ENCODE results near the gene GPR42. TPM values are rescaled to one million over a fixed set of nuclear protein-coding genes. Genes with fewer than 3 reads are reported as not detected.
"Not testable (repeated sequence)": the region's sequence is repeated elsewhere in the genome, so short reads cannot be mapped to it uniquely, and the experiment has no call there.

GPR42 gene
- total RNA-seq, 1 donor from 2014 or later: not detected

DNA sequence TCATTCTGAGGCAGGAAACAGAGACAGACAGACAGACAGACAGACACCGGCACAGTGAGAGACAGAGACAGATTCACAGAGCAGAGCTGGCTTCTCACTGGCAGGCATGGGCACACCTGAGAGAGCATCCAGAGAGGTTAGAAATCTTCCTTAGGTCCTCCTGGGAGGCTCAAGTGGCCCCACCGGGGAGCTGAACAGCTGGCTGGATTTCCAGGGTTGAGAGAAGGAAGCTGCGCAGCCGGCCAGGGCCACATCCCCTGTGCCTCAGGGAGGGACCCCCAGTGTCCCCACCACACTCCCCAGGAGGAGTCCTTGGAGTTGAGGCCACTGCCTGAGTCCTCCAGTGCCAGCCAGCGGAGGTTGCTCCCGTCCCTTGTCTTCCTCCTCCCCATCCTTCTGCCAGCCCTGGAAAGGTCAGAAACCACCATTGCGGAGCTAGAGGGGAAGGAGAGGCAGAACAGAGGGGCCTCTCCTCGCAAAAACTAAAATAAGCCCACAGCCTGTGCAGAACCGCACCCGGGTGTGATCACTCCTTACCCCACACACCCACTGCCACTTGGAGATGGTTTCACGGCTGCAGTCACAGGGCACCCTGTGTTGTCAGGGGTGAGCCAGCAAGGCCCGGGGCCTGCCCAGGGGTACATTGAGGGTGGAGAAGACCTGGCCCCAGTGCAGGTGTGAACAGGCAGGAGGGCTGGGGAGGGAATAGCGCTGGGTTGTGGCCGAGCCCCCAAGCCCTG, 8.4 kb upstream of the GPR42 start:
- no peak for FAIRE-seq
- DNase-seq (ENCODE audit: low spot score in 2 of 2): no peak

GRCh38 chr19:35363001-35363590, 7.8 kb upstream of the GPR42 start:
- DNase-seq (ENCODE audit: low spot score in 2 of 2) (no peak), FAIRE-seq (no peak)

DNA sequence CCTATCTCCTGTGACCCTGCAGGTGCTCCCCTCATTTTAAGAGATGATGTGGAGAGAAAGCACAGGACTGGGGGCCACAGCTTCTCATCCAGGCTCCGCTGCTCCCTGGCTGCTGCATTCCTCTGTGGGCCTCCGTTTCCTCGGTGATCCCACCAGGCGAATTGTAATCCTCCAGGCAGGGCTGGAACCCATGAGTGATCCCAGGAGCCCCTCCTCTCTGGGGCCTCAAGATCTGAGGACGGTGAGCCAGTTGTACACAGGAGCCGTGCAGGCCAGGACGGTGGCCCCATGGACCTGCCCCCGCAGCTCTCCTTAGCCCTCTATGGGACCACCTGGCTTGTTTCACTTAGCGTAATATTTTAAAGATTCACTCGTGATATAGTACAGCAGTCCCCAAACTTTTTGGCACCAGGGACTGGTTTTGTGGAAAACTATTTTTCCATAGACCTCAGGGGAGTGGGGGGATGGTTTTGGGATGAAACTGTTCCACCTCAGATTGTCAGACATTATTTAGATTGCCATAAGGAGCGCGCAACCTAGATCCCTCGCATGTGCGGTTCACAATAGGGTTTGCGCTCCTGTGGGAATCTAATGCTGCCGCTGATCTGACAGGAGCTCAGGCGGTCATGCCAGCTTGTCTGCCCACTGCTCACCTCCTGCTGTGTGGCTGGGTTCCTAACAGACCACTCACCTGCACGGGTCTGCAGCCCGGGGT, 7.0 kb upstream of the GPR42 start:
- FAIRE-seq: no peak
- DNase-seq (ENCODE audit: low spot score in 2 of 2): no peak

GRCh38 chr19:35365303-35365702, 5.6 kb upstream of the GPR42 start:
- FAIRE-seq: no peak
- no peak for DNase-seq (ENCODE audit: low spot score in 2 of 2)

- no peak for DNase-seq (ENCODE audit: low spot score in 2 of 2)
- no peak for FAIRE-seq
Measured at GRCh38 chr19:35368378-35368777, 2.5 kb upstream of the GPR42 start.

GRCh38 chr19:35369522-35369921, 1.3 kb upstream of the GPR42 start:
- DNase-seq (ENCODE audit: low spot score in 2 of 2): no peak
- no peak for FAIRE-seq

DNA sequence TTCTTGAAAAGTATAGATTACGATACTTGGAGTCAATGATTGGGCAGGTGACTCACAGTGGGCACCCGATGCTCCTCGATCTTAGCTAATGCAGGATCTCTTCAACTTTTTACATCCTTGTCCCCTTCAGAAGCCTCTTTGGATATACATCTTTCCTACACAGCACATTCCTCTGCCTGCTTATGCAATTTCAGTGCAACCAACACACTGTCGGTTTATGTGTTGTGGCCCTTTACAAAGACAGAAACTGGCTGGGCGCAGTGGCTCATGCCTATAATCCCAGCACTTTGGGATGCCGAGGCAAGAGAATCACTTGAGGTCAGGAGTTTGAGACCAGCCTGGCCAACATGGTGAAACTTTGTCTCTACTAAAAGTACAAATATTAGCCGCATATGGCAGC, 2.6 kb downstream of the GPR42 start:
- FAIRE-seq (no peak), DNase-seq (ENCODE audit: low spot score in 2 of 2) (no peak)

- FAIRE-seq; DNase-seq (ENCODE audit: low spot score in 2 of 2): not testable (repeated sequence)
Measured at GRCh38 chr19:35374031-35374430, 3.2 kb downstream of the GPR42 start.

DNA sequence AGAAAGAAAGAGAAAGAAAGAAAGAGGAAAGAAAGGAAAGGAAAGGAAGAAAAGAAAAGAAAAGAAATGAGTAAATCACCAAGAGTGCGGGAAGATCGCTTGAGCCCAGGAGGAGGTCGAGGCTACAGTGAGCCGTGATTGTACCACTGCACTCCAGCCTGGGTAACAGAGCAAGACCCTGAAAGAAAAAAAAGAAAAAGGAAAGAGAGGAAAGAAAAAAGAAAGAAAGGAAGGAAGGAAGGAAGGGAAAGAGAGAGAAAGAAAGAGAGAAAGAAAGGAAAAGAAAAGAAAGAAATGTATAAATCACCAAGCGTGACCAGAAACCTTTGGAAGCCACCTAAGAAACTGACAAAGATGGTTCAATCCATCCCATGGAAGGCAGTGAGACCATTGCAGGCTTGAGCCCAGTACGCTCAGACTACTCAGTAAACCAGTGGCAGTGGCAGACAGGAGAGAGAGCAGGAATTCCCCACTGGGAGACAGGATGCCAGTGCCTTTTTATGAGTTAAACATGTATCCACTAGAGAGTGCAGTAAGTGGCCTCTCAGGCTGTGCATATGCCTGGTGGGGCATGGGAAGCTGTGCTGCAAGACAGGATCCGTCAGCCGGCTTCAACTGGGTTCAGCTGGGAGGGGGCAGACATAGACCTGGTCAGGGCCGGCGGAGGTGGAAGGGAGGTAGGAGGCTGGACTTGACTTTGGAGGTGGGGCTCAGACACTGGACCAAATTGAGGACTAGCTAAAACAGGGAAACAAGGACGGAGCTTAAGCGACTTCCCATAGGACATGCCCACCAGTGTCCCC, 4.8 kb downstream of the GPR42 start:
- FAIRE-seq: no peak
- no peak for DNase-seq (ENCODE audit: low spot score in 2 of 2)

DNA sequence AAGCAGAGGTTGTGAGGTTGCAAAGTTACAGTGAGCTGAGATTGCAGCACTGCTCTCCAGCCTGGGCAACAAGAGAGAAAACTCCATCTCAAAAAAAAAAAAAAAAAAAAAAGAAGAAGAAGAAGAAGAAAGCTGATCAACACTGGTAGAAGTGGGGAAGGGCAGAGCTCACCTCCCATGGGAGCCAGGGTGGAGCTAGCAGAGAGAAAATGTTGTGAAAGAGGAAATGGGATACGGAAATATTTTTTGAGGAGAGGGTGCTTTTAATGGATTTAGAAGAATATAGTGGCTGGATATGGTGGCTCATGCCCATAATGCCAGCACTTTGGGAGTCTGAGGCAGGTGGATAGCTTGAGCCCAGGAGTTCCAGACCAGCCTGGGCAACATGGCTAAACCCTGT, 6.8 kb downstream of the GPR42 start:
- FAIRE-seq (no peak), DNase-seq (ENCODE audit: low spot score in 2 of 2) (no peak)

DNA sequence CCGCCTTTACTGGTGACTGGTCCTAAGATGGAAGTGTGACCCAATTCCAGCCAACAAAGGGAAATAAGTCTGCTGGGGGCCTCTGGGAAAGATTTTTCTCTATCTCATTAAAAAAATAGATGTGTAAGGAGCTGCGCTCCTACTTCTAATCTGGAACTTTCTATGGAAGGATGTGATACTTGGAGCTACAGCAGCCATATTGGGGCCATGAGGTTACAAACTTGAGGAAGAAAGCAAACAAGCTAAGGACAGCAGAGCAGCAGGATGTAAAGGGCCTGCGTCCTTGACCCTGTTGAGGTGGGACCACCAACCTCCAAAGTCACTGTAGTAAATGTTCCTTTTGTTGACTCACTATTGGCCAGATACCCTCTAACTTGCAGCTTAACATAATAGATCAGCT, 7.5 kb downstream of the GPR42 start:
- no peak for FAIRE-seq
- DNase-seq (ENCODE audit: low spot score in 2 of 2): no peak

- not testable (repeated sequence) for DNase-seq (ENCODE audit: low spot score in 2 of 2); FAIRE-seq
Measured at GRCh38 chr19:35379545-35379944, 8.7 kb downstream of the GPR42 start.

- DNase-seq (ENCODE audit: low spot score in 2 of 2) (no peak), FAIRE-seq (no peak)
Measured at GRCh38 chr19:35379992-35380391, 9.1 kb downstream of the GPR42 start.

- DNase-seq (ENCODE audit: low spot score in 2 of 2): no peak
- no peak for FAIRE-seq
Measured at GRCh38 chr19:35380450-35381124, 9.7 kb downstream of the GPR42 start.

GRCh38 chr19:35381318-35381717, 10.4 kb downstream of the GPR42 start:
- no peak for FAIRE-seq

GRCh38 chr19:35381926-35382325, 11.1 kb downstream of the GPR42 start:
- no peak for FAIRE-seq

More at GRCh38 chr19:35381318-35381717, 10.4 kb downstream of the GPR42 start:
- DNase-seq (ENCODE audit: low spot score in 2 of 2): no peak

GRCh38 chr19:35383536-35383935, 12.7 kb downstream of the GPR42 start:
- FAIRE-seq (no peak), DNase-seq (ENCODE audit: low spot score in 2 of 2) (no peak)

More at GRCh38 chr19:35381926-35382325, 11.1 kb downstream of the GPR42 start:
- no peak for DNase-seq (ENCODE audit: low spot score in 2 of 2)

DNA sequence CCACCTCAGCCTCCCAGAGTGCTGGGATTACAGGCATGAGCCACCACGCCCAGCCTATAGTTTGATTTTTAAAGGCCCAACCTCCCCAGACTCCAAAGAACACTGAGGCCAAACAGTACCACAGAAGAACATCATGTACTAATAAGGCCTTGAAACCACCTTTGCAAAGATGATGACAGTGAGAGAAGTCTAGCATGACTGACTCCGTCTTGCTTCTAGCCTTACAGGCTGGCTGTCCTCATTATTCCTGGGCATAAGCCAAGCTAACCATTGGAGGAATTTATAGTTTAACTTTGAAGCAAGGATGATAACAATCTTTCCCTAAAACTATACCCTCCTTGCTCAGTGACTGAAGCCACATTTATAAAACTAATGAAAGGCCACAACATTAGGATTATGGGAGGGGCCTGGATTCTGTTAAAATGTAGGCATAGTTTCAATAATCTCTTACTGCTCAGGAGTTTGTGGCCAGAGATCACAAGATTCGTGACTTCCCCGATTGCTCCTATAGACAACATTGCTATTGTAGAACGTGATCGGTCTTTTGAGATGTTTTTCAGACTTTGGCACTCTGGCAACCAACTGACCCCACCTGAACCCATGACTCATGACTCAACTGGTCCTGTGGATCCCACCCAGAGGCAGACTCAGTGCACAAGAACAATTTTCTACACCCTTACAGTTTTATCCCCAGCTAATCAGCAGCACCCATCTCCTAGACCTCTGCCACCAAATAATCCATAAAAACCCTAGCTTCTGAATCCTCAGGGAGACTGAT, 17.6 kb downstream of the GPR42 start:
- FAIRE-seq (no peak), DNase-seq (ENCODE audit: low spot score in 2 of 2) (no peak)

DNA sequence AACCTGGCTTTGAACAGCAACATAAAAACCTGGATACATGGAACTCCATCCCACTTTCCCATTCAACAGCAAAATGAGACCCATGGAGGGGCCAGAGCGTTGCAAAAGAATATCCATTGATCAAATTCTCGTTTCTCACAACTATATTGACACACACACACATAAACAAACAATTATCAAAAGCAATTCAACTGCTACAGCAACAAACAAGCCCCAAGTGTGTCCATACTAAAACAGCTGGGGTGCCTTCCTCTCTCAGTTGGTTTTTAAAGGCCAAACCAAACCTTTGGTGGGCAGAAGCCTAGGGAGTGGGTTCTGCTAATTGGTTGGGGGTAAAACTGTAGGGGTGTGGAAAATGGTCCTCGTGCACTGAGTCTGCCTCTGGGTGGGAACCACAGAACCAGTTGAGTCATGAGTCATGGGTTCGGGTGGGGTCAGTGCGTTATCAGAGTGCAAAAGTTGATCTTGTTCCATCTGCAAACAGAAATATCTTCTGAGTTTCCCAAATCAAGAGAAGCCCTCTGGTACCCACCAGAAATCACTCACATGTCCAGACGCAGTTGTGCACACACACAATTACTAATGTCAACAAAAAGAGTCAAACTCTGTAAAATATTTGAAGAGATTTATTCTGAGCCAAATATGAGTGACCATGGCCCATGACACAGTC, 18.5 kb downstream of the GPR42 start:
- FAIRE-seq (no peak), DNase-seq (ENCODE audit: low spot score in 2 of 2) (no peak)

All from frontal cortex (tissue), 4 donors.